GM12801 (cell line): ENCODE measurements around the gene MYMK.

ENCODE experiments used
- CTCF ChIP-seq: IDR thresholded peaks from one replicate; pipeline ENCODE4 v1.5.1; 2011; ENCODE audit warnings: control low read depth; ENCODE audit not compliant: insufficient read length; ENCODE audit errors: extremely low read depth

Gene MYMK

GRCh38 chr9:133524679-133525228 is at the start of gene MYMK:
MYMK (minus strand) TSS chr9:133524959; CDS start chr9:133524844, 115 bp downstream.
- TF ChIP-seq CTCF, result no peak

- TF ChIP-seq CTCF, result no peak
These were observed 49.2 kb upstream of the MYMK start for GRCh38 chr9:133573791-133574515.

- no peak for TF ChIP-seq CTCF
These were observed 48.1 kb upstream of the MYMK start for GRCh38 chr9:133572821-133573361.

- TF ChIP-seq CTCF, result no peak
These were observed 47.3 kb upstream of the MYMK start for GRCh38 chr9:133571896-133572595.

GRCh38 chr9:133571391-133571890 is 46.7 kb upstream of the MYMK start:
- no peak for TF ChIP-seq CTCF

- no peak for TF ChIP-seq CTCF
These were observed 45.9 kb upstream of the MYMK start for GRCh38 chr9:133570691-133571080.
